Erythroblast (primary cell): ENCODE measurements around the gene SMIM13.

Source experiments
- GATA1 ChIP-seq: IDR thresholded peaks from 2 replicates; pipeline ENCODE4 v1.6.1; 2011; ENCODE audit warnings: low read depth, mild to moderate bottlenecking, control low read depth, low read length, moderate library complexity
- POLR2A ChIP-seq: IDR thresholded peaks from 2 replicates; pipeline ENCODE4 v1.6.1; 2011; ENCODE audit warnings: mild to moderate bottlenecking, low read length

GRCh38 chr6:11181478-11182136 lies 88.0 kb downstream of the SMIM13 start:
- TF ChIP-seq POLR2A (no peak), GATA1 (no peak)
